Measurements from ENCODE around the gene WDFY2.

GRCh38 chr13:51772781-51773180 is 188.5 kb downstream of the WDFY2 start:
- TF ChIP-seq CTCF (conservative IDR thresholded peaks at IDR 0.05 in 1 of 2, IDR thresholded peaks at IDR 0.05 in 1 of 2; ENCODE audit: extremely low read depth in 1 of 2, insufficient read depth in 1 of 2, low read depth in 1 of 2, low read length in 2 of 2) (no peak), EZH2 (IDR thresholded peaks at IDR 0.05; ENCODE audit: borderline replicate concordance, low read length) (no peak)

Data from mammary epithelial cell (primary cell).